ENCODE results near the gene ATP4A.
"Not testable (repeated sequence)": the region's sequence is repeated elsewhere in the genome, so short reads cannot be mapped to it uniquely, and the experiment has no call there.

Gene ATP4A

DNA sequence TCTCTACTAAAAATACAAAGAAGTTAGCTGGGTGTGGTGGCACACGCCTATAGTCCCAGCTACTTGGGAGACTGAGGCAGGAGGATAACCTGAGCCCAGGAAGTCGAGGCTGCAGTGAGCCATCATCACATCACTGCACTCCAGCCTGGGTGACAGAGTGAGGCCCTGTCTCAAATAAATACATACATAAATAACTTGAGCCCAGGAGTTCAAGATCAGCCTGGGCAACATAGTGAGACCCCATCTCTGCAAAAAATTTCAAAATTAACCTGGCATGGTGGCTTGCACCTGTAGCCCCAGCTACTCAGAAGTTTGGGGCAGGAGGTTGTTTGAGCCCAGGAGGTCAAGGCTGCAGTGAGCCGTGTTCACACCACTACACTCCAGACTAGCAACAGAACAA, 31.6 kb upstream of the ATP4A start:
- H3K27ac ChIP-seq (ENCODE audit: low read length); H3K9ac ChIP-seq (ENCODE audit: low read depth, low read length); H3K36me3 ChIP-seq (ENCODE audit: insufficient read depth, low read depth, low read length); H3K27me3 ChIP-seq (ENCODE audit: insufficient read depth, low read length); H3K4me3 ChIP-seq (ENCODE audit: low read length); H3K4me1 ChIP-seq (ENCODE audit: insufficient read depth, low read length); H3K9me3 ChIP-seq (ENCODE audit: insufficient read depth, low read depth, low read length): not testable (repeated sequence)

DNA sequence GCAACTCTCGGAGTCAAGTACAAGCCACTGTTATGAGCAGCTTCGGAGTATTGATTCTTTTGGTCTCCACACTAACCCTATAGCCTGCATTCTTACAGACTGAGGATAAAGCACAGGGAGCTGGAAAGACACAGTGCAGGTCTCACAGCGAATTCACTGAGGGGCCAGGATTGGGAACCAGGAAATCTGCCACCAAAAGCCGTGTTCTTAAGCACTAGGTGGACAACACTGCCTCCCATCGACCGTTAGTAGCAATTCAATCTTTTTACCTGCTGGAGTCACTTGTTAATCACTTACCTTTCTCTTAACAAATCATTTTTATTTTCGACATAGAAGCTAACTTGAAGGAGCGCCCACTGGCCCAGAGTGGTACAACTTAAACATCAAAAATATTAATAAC, 28.8 kb upstream of the ATP4A start:
- H3K4me3 ChIP-seq (ENCODE audit: low read length), result no peak overlapping the region
- no peak overlapping the region for H3K27ac ChIP-seq (ENCODE audit: low read length)
- 0 out of 2 replicates have a peak, but pooled peaks cover 4% of the 10 kb centered on the region for H3K27me3 ChIP-seq (ENCODE audit: insufficient read depth, low read length)
- no peaks in the 10 kb centered on the region for H3K9me3 ChIP-seq (ENCODE audit: insufficient read depth, low read depth, low read length)
- no peak overlapping the region for H3K9ac ChIP-seq (ENCODE audit: low read depth, low read length)
- H3K4me1 ChIP-seq (ENCODE audit: insufficient read depth, low read length), result no peaks in the 10 kb centered on the region
- H3K36me3 ChIP-seq (ENCODE audit: insufficient read depth, low read depth, low read length), result no peaks in the 10 kb centered on the region

DNA sequence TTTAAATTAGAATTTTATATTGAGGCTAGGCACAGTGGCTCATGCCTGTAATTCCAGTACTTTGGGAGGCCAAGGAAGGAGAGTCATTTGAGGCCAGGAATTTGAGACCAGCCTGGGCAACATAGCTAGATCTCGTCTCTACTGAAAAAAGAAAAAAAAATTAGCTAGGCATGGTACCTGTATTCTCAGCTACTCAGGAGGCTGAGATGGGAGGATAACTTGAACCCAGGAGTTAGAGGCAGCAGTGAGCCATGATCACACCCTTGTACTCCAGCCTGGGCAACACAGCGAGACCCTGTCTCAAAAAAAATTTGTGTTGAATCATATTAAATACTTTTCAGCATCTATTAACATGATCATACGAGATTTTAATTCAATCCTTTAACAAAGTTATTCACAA, 27.4 kb upstream of the ATP4A start:
- no peaks in the 10 kb centered on the region for H3K36me3 ChIP-seq (ENCODE audit: insufficient read depth, low read depth, low read length)
- no peak overlapping the region for H3K27ac ChIP-seq (ENCODE audit: low read length)
- no peaks in the 10 kb centered on the region for H3K9me3 ChIP-seq (ENCODE audit: insufficient read depth, low read depth, low read length)
- no peak overlapping the region for H3K9ac ChIP-seq (ENCODE audit: low read depth, low read length)
- H3K4me1 ChIP-seq (ENCODE audit: insufficient read depth, low read length), result no peaks in the 10 kb centered on the region
- H3K27me3 ChIP-seq (ENCODE audit: insufficient read depth, low read length), result 0 out of 2 replicates have a peak, but pooled peaks cover 9% of the 10 kb centered on the region
- H3K4me3 ChIP-seq (ENCODE audit: low read length), result no peak overlapping the region

DNA sequence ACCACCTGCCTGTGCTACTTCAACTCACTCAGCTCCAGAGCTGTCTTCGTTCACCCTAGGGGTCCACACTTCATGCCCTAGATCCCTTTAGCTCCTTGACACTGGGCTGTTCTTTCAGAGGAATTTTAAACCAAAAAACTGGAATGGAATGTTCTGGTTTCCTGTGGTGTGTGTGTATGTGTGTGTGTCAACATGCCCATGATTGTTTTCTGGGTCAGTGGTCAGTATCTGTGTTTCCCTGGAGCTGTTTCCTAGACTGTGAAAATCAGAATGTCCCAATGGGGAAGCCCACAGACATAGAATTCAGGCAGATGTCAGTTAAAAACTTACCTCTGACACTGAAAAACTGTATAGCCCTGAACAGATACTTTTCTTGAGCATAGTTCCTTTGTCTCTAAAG, 23.9 kb upstream of the ATP4A start:
- Histone ChIP-seq H3K9ac (ENCODE audit: low read depth, low read length) (no peak overlapping the region), H3K27me3 (ENCODE audit: insufficient read depth, low read length) (peaks cover 22% of the 10 kb centered on the region), H3K27ac (ENCODE audit: low read length) (no peak overlapping the region), H3K36me3 (ENCODE audit: insufficient read depth, low read depth, low read length) (no peaks in the 10 kb centered on the region), H3K9me3 (ENCODE audit: insufficient read depth, low read depth, low read length) (no peaks in the 10 kb centered on the region), H3K4me1 (ENCODE audit: insufficient read depth, low read length) (no peaks in the 10 kb centered on the region), H3K4me3 (ENCODE audit: low read length) (no peak overlapping the region)

DNA sequence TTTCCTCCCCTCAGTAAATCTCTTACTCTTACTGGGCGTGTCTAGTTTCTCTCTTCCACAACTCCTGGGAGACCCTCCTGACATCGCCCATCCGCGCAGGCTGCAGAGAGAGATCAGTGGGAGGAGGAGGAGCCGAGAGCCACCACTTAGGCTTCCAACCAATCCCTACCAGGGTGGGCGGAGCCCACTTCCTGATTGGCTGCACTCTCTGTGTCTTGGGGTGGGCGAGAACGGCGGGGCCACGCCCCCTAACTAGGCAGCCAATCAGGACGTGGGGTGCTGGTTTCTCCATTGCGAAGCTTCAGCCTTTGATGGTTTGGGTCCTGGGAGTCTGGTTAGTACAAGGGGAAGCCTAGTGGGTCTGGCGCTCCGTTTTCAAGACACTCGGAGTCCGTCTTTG, 22.4 kb upstream of the ATP4A start, which contains the start of gene PMIS2:
TSS of gene PMIS2 (plus strand) at position 326 of the 400 bp plus-strand sequence. CDS start 87 bp downstream, outside the sequence.
- Histone ChIP-seq H3K27me3 (ENCODE audit: insufficient read depth, low read length) (peaks cover 22% of the 10 kb centered on the region), H3K4me1 (ENCODE audit: insufficient read depth, low read length) (no peaks in the 10 kb centered on the region), H3K4me3 (ENCODE audit: low read length) (no peak within 1 kb of the TSS), H3K9ac (ENCODE audit: low read depth, low read length) (no peak within 1 kb of the TSS), H3K36me3 (ENCODE audit: insufficient read depth, low read depth, low read length) (no peaks in the 10 kb centered on the region), H3K27ac (ENCODE audit: low read length) (no peak within 1 kb of the TSS), H3K9me3 (ENCODE audit: insufficient read depth, low read depth, low read length) (no peaks in the 10 kb centered on the region)

DNA sequence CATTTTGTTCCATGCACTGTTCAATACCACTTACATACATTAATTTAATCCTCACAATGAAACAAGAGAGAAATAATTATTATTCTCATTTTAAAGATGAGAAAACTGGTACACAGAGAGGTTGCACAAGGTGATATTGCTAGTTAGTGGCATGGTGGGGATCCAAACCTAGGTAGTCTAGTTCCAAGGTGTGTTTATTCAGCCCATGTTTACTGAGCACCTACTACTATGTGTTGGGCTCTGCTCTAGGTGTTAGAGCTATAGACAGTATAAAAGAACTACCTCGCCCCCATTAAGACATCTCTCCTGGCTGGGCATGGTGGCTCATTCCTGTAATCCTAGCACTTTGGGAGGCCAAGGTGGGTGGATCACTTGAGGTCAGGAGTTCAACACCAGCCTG, 19.3 kb upstream of the ATP4A start:
- Histone ChIP-seq H3K4me3 (ENCODE audit: low read length) (no peak overlapping the region), H3K9me3 (ENCODE audit: insufficient read depth, low read depth, low read length) (no peaks in the 10 kb centered on the region), H3K27me3 (ENCODE audit: insufficient read depth, low read length) (peaks cover 22% of the 10 kb centered on the region)

DNA sequence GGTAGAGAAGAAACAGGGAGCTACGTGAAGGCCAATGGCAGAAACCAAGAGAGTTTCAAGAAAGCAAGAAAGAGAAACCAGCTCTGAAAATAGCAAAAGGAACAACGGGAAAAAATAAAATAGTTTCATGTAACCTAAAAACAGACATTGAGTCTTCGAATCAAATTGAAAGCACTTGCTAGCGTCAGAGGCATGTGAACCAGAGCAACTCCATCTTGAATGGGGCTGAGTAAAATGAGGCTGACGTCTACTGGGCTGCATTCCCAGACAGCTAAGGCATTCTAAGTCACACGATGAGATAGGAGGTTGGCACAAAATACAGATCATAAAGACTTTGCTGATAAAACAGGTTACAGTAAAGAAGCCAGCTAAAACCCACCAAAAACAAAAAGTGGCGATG, 15.2 kb upstream of the ATP4A start:
- no peaks in the 10 kb centered on the region for H3K36me3 ChIP-seq (ENCODE audit: insufficient read depth, low read depth, low read length)
- peaks cover 20% of the 10 kb centered on the region for H3K9me3 ChIP-seq (ENCODE audit: insufficient read depth, low read depth, low read length)
- H3K27ac ChIP-seq (ENCODE audit: low read length), result no peak overlapping the region
- no peaks in the 10 kb centered on the region for H3K4me1 ChIP-seq (ENCODE audit: insufficient read depth, low read length)
- no peak overlapping the region for H3K4me3 ChIP-seq (ENCODE audit: low read length)
- H3K27me3 ChIP-seq (ENCODE audit: insufficient read depth, low read length), result no peaks in the 10 kb centered on the region
- H3K9ac ChIP-seq (ENCODE audit: low read depth, low read length), result no peak overlapping the region

More for the DNA sequence above, 19.3 kb upstream of the ATP4A start:
- H3K4me1 ChIP-seq (ENCODE audit: insufficient read depth, low read length), result no peaks in the 10 kb centered on the region
- no peak overlapping the region for H3K9ac ChIP-seq (ENCODE audit: low read depth, low read length)
- no peak overlapping the region for H3K27ac ChIP-seq (ENCODE audit: low read length)
- H3K36me3 ChIP-seq (ENCODE audit: insufficient read depth, low read depth, low read length), result no peaks in the 10 kb centered on the region

DNA sequence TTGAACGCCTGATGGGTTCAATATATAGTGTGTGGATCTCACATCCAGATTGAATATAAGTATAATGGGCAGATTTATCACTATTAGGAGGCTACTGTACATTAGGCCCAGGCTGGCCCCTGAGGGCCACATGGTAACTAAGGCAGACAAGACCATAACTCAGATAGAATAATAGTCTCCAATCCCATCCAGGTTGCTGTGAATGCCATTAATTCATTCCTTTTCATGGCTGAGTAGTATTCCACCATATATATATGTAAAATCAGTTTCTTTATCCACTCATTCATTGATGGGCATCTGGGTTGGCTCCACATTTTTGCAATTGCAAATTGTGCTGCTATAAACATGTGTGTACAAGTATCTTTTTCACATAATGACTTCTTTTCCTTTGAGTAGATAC, 14.5 kb upstream of the ATP4A start:
- peaks cover 20% of the 10 kb centered on the region for H3K9me3 ChIP-seq (ENCODE audit: insufficient read depth, low read depth, low read length)
- no peaks in the 10 kb centered on the region for H3K27me3 ChIP-seq (ENCODE audit: insufficient read depth, low read length)
- H3K4me3 ChIP-seq (ENCODE audit: low read length), result no peak overlapping the region
- no peaks in the 10 kb centered on the region for H3K36me3 ChIP-seq (ENCODE audit: insufficient read depth, low read depth, low read length)
- H3K4me1 ChIP-seq (ENCODE audit: insufficient read depth, low read length), result no peaks in the 10 kb centered on the region
- H3K9ac ChIP-seq (ENCODE audit: low read depth, low read length), result no peak overlapping the region
- H3K27ac ChIP-seq (ENCODE audit: low read length), result no peak overlapping the region

DNA sequence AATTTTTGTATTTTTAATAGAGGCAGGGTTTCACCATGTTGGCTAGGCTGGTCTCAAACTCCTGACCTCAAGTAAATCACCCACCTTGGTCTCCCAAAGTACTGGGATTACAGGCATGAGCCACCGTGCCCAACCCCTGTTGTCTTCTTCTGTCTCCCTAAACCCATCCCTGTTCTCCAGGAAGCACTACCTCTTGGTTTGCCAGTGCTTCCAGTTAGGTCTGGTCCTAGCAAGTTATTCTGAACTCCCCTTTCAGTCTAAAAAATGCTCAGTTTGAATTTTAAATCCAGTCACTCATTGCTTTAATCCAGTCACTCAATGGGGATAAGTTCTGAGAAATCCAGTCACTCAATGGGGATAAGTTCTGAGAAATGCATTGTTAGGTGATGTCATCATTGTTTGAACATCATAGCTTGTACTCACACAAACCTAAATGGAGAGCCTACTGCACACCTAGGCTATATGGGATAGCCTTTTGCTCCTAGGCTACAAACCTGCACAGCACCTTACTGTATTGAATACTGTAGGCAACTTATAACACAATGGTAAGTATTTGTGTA, 8.0 kb upstream of the ATP4A start:
- Histone ChIP-seq H3K36me3 (ENCODE audit: insufficient read depth, low read depth, low read length) (no peaks in the 10 kb centered on the region), H3K4me1 (ENCODE audit: insufficient read depth, low read length) (no peaks in the 10 kb centered on the region), H3K4me3 (ENCODE audit: low read length) (no peak overlapping the region), H3K9ac (ENCODE audit: low read depth, low read length) (no peak overlapping the region), H3K27ac (ENCODE audit: low read length) (no peak overlapping the region), H3K9me3 (ENCODE audit: insufficient read depth, low read depth, low read length) (peaks cover 11% of the 10 kb centered on the region), H3K27me3 (ENCODE audit: insufficient read depth, low read length) (no peaks in the 10 kb centered on the region)

DNA sequence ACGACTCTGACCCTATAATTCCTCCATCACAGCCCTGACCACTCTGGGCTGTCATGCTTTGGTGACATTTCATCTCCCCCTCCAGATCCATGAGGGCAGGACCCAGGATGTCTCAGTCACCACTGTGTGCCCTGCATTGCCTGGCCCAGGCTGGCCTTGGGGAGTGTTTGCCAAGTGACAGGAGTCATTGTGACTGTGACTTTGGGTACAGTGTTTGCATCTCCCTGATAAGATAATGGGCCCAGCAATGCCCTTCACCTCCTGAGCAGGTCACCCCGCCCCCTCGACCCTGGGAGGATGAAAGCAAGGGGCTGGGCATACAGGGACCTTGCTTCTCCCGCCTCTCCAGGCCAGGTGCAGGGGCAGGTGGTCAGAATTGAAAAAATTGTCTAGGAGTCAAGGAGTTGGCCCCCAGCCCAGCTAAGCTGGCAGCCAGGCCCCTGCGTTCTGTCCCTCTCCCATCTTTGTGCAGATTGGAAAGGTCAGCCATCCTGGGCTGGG, 5.9 kb upstream of the ATP4A start:
- Histone ChIP-seq H3K9ac (ENCODE audit: low read depth, low read length) (no peak overlapping the region), H3K27ac (ENCODE audit: low read length) (no peak overlapping the region), H3K4me1 (ENCODE audit: insufficient read depth, low read length) (no peaks in the 10 kb centered on the region), H3K36me3 (ENCODE audit: insufficient read depth, low read depth, low read length) (no peaks in the 10 kb centered on the region), H3K9me3 (ENCODE audit: insufficient read depth, low read depth, low read length) (no peaks in the 10 kb centered on the region), H3K4me3 (ENCODE audit: low read length) (no peak overlapping the region), H3K27me3 (ENCODE audit: insufficient read depth, low read length) (no peaks in the 10 kb centered on the region)

DNA sequence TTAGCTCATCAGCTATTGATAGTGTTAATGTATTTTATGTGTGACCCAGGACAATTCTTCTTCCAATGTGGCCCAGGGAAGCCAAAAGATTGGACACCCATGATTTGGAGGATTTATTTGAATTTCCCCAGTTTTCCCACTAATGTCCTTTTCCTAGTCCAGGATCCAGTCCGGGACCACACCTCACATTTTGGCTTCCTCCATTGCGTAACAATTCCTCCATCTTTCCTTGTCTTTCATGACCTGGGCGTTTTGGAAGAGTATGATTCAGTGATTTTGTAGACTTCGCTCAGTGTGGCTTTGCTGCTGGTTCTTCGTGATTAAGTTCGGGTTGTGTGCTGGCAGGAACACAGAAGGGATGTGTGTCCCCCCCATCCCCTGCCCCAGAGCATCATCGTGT, 3.3 kb upstream of the ATP4A start:
- Histone ChIP-seq H3K9me3 (ENCODE audit: insufficient read depth, low read depth, low read length) (no peaks in the 10 kb centered on the region), H3K4me3 (ENCODE audit: low read length) (no peak overlapping the region), H3K9ac (ENCODE audit: low read depth, low read length) (no peak overlapping the region), H3K4me1 (ENCODE audit: insufficient read depth, low read length) (no peaks in the 10 kb centered on the region), H3K27me3 (ENCODE audit: insufficient read depth, low read length) (peaks cover 3% of the 10 kb centered on the region; the same call in 1 of the 2 replicates), H3K36me3 (ENCODE audit: insufficient read depth, low read depth, low read length) (no peaks in the 10 kb centered on the region), H3K27ac (ENCODE audit: low read length) (no peak overlapping the region)

DNA sequence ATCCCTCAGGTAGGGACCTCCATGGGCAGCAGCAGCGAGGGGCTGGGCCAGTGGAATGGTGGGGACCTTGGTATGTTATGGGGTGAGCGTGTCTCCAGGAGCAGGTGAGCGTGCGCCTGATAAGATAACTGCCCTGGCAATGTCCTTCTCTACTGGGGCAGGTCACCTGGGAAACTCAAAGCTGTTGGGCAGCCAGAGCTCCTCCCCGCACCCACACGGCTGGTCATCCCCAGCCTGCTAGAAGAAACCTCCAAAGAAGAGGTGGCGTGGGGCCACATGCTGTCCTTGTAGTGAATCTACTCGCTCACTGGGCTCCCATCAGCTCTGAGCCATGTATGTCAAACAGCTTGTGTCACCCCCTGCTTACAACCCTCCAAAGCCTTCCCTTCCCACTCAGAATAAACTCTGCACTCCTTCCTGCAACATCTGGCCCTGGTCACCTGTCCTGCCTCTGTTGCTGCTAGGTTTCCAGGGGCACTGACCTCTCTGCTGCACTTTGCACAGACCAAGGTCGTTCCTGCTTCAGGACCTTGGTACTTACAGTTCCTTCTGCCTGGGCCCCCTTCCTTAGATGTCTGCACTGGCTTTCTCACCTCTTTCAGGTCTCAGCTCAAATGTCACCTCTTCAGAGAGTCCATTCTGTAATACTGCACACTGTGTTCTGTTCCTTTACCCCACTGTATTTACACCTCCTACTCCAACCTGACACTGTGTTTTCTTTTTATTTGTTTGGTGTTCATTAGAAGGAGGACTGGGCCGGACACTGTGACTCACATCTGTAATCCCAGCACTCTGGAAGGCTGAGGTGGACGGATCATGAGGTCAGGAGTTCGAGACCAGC, 1.8 kb upstream of the ATP4A start:
- H3K36me3 ChIP-seq (ENCODE audit: insufficient read depth, low read depth, low read length), result no peaks in the 10 kb centered on the region
- H3K4me3 ChIP-seq (ENCODE audit: low read length), result no peak overlapping the region
- H3K9me3 ChIP-seq (ENCODE audit: insufficient read depth, low read depth, low read length), result no peaks in the 10 kb centered on the region
- peaks cover 12% of the 10 kb centered on the region; the same call in 1 of the 2 replicates for H3K27me3 ChIP-seq (ENCODE audit: insufficient read depth, low read length)
- no peak overlapping the region for H3K9ac ChIP-seq (ENCODE audit: low read depth, low read length)
- no peaks in the 10 kb centered on the region for H3K4me1 ChIP-seq (ENCODE audit: insufficient read depth, low read length)
- H3K27ac ChIP-seq (ENCODE audit: low read length), result no peak overlapping the region
